Measurements from ENCODE around the gene LAMA3.
"Not testable (repeated sequence)": the region's sequence is repeated elsewhere in the genome, so short reads cannot be mapped to it uniquely, and the experiment has no call there.

LAMA3 gene

DNA sequence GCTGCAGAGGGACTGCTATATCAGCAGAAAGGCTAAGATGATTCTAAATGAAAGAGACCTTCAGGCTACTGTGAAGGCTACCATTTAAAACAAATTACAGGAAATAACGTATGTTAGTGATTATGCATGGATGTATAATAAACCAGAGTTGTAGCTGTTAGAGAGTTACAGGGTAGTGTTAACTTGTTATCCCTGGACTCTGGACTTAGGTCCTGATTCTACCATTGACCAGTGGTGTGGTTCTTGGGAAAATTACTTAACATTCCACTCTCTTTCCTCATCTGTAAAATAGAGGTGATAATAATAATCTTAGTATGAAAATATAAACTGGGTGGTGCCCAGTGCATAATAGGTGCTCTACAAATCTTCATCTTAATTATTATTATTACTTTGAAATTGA, 22.2 kb downstream of the LAMA3 start:
- no peak for DNase-seq (ENCODE audit: low spot score)
- TF ChIP-seq, protein P1, sequence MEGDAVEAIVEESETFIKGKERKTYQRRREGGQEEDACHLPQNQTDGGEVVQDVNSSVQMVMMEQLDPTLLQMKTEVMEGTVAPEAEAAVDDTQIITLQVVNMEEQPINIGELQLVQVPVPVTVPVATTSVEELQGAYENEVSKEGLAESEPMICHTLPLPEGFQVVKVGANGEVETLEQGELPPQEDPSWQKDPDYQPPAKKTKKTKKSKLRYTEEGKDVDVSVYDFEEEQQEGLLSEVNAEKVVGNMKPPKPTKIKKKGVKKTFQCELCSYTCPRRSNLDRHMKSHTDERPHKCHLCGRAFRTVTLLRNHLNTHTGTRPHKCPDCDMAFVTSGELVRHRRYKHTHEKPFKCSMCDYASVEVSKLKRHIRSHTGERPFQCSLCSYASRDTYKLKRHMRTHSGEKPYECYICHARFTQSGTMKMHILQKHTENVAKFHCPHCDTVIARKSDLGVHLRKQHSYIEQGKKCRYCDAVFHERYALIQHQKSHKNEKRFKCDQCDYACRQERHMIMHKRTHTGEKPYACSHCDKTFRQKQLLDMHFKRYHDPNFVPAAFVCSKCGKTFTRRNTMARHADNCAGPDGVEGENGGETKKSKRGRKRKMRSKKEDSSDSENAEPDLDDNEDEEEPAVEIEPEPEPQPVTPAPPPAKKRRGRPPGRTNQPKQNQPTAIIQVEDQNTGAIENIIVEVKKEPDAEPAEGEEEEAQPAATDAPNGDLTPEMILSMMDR (IDR thresholded peaks at IDR 0.05; ENCODE audit: borderline replicate concordance, control extremely low read depth, extremely low read depth, insufficient read depth, missing control alignments): no peak
- in situ Hi-C loops (cut with MboI; ENCODE audit: low sequenced_read_pairs, unreplicated experiment): no loop called here

DNA sequence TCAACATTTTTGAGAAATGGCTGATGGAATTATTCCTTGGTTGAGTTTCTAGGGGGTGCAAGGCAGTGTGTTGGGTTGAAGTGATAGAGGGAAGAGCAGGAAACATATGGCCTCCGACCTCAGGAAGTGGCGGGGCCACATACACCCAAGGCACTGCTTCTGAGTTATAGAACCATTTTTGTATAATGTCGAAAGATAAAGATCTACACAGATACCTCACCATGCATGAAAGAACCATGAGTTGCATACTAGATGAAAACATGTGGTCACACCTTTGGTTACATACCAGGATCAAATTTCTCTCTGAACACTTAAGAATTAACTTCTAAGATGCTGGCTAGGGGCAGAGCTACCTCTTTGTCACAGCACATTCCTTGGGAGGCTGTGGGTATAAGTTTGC, 23.2 kb downstream of the LAMA3 start:
- no peak for DNase-seq (ENCODE audit: low spot score)
- in situ Hi-C loops (cut with MboI; ENCODE audit: low sequenced_read_pairs, unreplicated experiment): no loop called here
- TF ChIP-seq, protein P1 (IDR thresholded peaks at IDR 0.05; ENCODE audit: borderline replicate concordance, control extremely low read depth, extremely low read depth, insufficient read depth, missing control alignments): no peak

DNA sequence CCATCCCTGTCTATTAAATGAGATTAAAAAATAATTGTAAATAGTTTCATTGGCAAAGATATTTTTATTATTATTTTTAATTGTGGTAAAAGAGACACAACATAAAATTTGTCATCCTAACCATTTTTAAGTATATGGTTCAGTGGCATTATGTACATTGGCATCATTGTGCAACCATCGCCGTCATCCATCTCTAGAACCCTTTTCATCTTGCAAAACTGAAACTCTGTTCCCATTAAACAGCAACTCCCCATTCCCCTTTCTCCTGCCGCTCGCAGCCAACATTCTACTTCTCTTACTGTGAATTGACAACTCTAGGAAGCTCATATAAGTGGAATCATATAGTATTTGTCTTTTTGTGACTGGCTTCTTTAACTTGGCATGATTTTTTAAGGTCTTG, 25.3 kb downstream of the LAMA3 start:
- TF ChIP-seq, protein P1 (IDR thresholded peaks at IDR 0.05; ENCODE audit: borderline replicate concordance, control extremely low read depth, extremely low read depth, insufficient read depth, missing control alignments): no peak
- in situ Hi-C loops (cut with MboI; ENCODE audit: low sequenced_read_pairs, unreplicated experiment): no loop called here
- DNase-seq (ENCODE audit: low spot score): no peak

DNA sequence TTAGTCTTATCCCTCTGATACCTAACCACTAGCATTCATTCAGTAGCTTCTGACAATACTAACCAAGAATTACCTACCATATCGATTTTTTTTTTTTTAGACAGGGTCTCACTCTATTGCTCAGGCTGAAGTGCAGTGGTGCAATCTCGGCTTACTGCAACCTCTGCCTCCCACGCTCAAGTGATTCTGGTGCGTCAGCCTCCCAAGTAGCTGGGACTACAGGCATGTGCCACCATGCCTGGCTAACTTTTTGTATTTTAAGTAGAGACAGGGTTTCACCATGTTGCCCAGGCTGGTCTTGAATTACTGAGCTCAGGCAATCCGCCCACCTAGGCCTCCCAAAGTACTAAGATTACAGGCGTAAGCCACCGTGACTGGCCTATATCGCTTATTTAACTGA, 26.8 kb downstream of the LAMA3 start:
- in situ Hi-C loops (cut with MboI; ENCODE audit: low sequenced_read_pairs, unreplicated experiment); DNase-seq (ENCODE audit: low spot score): not testable (repeated sequence)

DNA sequence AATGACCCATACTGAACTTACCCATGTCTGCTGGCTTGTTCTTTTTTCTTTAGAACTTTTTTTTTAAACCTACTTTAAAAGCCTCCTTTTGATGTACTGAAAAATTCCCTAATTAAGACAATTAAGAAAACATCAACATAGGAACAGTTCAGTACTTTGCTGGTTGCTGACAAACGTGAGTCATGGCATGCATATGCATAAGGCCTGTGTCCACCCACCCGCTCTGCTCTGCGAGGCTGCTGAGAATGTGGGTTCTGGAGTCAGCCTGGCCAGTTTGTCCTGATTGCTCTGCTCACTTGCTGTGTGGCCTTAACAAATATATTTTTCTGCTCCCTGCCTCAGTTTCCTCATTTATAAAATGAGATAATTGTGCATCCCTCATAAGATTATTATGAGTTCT, 27.3 kb downstream of the LAMA3 start:
- TF ChIP-seq, protein P1 (IDR thresholded peaks at IDR 0.05; ENCODE audit: borderline replicate concordance, control extremely low read depth, extremely low read depth, insufficient read depth, missing control alignments): no peak
- DNase-seq (ENCODE audit: low spot score): no peak
- in situ Hi-C loops (cut with MboI; ENCODE audit: low sequenced_read_pairs, unreplicated experiment): no loop called here

DNA sequence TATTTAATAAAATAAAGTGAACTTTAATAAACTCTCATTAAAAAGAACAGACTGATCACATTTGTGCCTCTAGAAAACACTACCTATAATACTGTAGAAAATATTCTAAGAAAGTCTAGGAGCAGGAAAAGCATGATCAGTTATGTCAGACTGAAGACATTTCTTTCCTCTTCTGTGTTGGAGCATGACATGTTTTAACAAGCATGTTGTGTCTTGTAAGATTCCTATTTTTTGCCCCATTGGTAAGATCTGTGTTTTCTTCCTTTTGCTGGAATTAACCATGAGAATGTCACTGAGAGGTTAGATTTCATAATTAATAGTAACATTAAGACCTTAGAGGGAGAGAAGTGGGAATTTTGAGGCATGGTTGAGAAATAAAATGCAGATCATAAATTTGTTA, 27.7 kb downstream of the LAMA3 start:
- TF ChIP-seq, protein P1 (IDR thresholded peaks at IDR 0.05; ENCODE audit: borderline replicate concordance, control extremely low read depth, extremely low read depth, insufficient read depth, missing control alignments): no peak
- in situ Hi-C loops (cut with MboI; ENCODE audit: low sequenced_read_pairs, unreplicated experiment): no loop called here

DNA sequence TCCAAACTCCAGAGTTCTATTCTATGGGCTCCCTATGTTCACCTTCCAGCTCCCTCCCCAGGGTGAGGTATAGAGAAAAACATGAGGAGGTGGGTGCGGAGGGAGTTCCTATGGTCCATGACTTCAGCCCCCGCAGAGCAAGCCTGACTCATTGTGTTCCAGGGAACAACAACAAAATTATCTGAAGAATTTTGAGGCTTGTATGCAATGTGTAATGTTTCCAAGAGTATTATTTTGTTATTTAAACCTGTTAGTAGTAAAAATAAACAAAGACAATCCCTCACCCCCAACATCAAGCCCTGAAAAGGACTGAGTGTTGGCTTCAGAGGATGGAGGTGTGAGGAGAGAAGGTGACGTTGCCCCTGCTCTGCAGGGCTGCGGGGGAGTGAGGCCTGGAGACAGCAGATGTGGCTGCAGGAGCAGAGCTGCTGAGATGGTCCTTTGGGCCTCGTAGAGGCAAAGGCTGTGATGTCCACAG, 29.0 kb downstream of the LAMA3 start:
- in situ Hi-C loops (cut with MboI; ENCODE audit: low sequenced_read_pairs, unreplicated experiment): no loop called here
- no peak for DNase-seq (ENCODE audit: low spot score)
- TF ChIP-seq, protein P1 (IDR thresholded peaks at IDR 0.05; ENCODE audit: borderline replicate concordance, control extremely low read depth, extremely low read depth, insufficient read depth, missing control alignments): no peak

More for the DNA sequence above, 27.7 kb downstream of the LAMA3 start:
- DNase-seq (ENCODE audit: low spot score): no peak
